Chondrocyte (in vitro differentiated cells): ENCODE results near the gene PCSK2. TPM values are rescaled to one million over a fixed set of nuclear protein-coding genes. Genes with fewer than 3 reads are reported as not detected.
A peak's percentile ranks its signal among the peaks of the same experiment; 100 is the strongest.

Experiments used
- DNase-seq: peaks from one replicate; pipeline ENCODE4 v3.0.0; 2021; ENCODE audit warnings: mixed read lengths, low spot score
- H3K27ac Mint-ChIP-seq: one replicate; pipeline ENCODE4 v1.8.0; 2021; ENCODE audit warnings: mild to moderate bottlenecking, moderate library complexity, mixed read lengths; ENCODE audit not compliant: unreplicated experiment
- H3K27me3 Mint-ChIP-seq: 2 replicates; pipeline ENCODE4 v1.8.0; 2021; ENCODE audit warnings: low read depth, mixed read lengths
- H3K36me3 Mint-ChIP-seq: 2 replicates; pipeline ENCODE4 v1.8.0; 2021; ENCODE audit warnings: low read depth, mixed read lengths
- H3K4me1 Mint-ChIP-seq: 2 replicates; pipeline ENCODE4 v1.8.0; 2021; ENCODE audit warnings: low read depth, mild to moderate bottlenecking, mixed read lengths
- H3K4me3 Mint-ChIP-seq: one replicate; pipeline ENCODE4 v1.8.0; 2021; ENCODE audit warnings: mild to moderate bottlenecking, moderate library complexity, mixed read lengths; ENCODE audit not compliant: unreplicated experiment
- H3K9me3 Mint-ChIP-seq: 2 replicates; pipeline ENCODE4 v1.8.0; 2021; ENCODE audit warnings: low read depth, mixed read lengths
- CTCF ChIP-seq: fragments of 200-600 bp; sonication (generic); IDR thresholded peaks from 2 replicates; pipeline ENCODE4 v1.5.0; 2021; ENCODE audit warnings: antibody characterized with exemption, mild to moderate bottlenecking, moderate library complexity
- total RNA-seq: library from RNA; stranded (reverse); gene quantifications from 3 replicates; pipeline ENCODE4 v1.2.1, GENCODE V29; 2021

PCSK2 gene
- total RNA-seq, 1 donor from 2014 or later = not detected

- peaks cover 18% of the 10 kb centered on the region for H3K4me1 Mint-ChIP-seq
- peaks cover 64% of the 10 kb centered on the region for H3K27me3 Mint-ChIP-seq
- no peaks in the 10 kb centered on the region for H3K9me3 Mint-ChIP-seq
- no peak overlapping the region for H3K4me3 Mint-ChIP-seq
- no peak for TF ChIP-seq CTCF
- no peak overlapping the region for H3K27ac Mint-ChIP-seq
- no peaks in the 10 kb centered on the region for H3K36me3 Mint-ChIP-seq
- no peak for DNase-seq
These were observed 1.1 kb downstream of the PCSK2 start for GRCh38 chr20:17227669-17228623.

- H3K27ac Mint-ChIP-seq = no peak overlapping the region
- H3K36me3 Mint-ChIP-seq = no peaks in the 10 kb centered on the region
- H3K4me1 Mint-ChIP-seq = peaks cover 18% of the 10 kb centered on the region
- H3K4me3 Mint-ChIP-seq = no peak overlapping the region
- no peak for TF ChIP-seq CTCF
- no peaks in the 10 kb centered on the region for H3K9me3 Mint-ChIP-seq
- peak; percentile 87 for DNase-seq
- peaks cover 59% of the 10 kb centered on the region for H3K27me3 Mint-ChIP-seq
These were observed 1.8 kb downstream of the PCSK2 start for GRCh38 chr20:17228624-17229061.

- no peak overlapping the region for H3K27ac Mint-ChIP-seq
- peaks cover 53% of the 10 kb centered on the region for H3K27me3 Mint-ChIP-seq
- H3K4me3 Mint-ChIP-seq = no peak overlapping the region
- DNase-seq = no peak
- H3K9me3 Mint-ChIP-seq = no peaks in the 10 kb centered on the region
- H3K36me3 Mint-ChIP-seq = no peaks in the 10 kb centered on the region
- H3K4me1 Mint-ChIP-seq = peaks cover 18% of the 10 kb centered on the region
- TF ChIP-seq CTCF = no peak
These were observed 2.4 kb downstream of the PCSK2 start for GRCh38 chr20:17229256-17229655.

GRCh38 chr20:17233626-17234025 lies 6.8 kb downstream of the PCSK2 start:
- Mint-ChIP-seq H3K27ac (no peak overlapping the region), H3K36me3 (no peaks in the 10 kb centered on the region), H3K4me3 (no peak overlapping the region)

More at GRCh38 chr20:17233626-17234025, 6.8 kb downstream of the PCSK2 start:
- Mint-ChIP-seq H3K4me1 (no peaks in the 10 kb centered on the region), H3K27me3 (peaks cover 27% of the 10 kb centered on the region), H3K9me3 (no peaks in the 10 kb centered on the region)
- TF ChIP-seq CTCF = no peak
- DNase-seq = no peak
